Upper lobe of right lung (tissue), 1 donor: Measurements from ENCODE around the gene TGFBR1. TPM values are rescaled to one million over a fixed set of nuclear protein-coding genes. Genes with fewer than 3 reads are reported as not detected.

Source experiments
- ATAC-seq: fragments of 200-7000 bp; cut with Tn5 transposase; one replicate; pipeline ENCODE4 v1.9.1; 2020; ENCODE audit warnings: mild to moderate bottlenecking, moderate library complexity
- DNase-seq: peaks from one replicate; pipeline ENCODE4 v3.0.0-alpha.2; 2020
- H3K27ac ChIP-seq: fragments of 200-600 bp; one replicate; pipeline ENCODE4 v1.8.0; 2022
- H3K27me3 ChIP-seq: fragments of 200-600 bp; one replicate; pipeline ENCODE4 v1.8.0; 2022; ENCODE audit warnings: mild to moderate bottlenecking
- H3K36me3 ChIP-seq: fragments of 200-600 bp; one replicate; pipeline ENCODE4 v1.8.0; 2022
- H3K4me1 ChIP-seq: fragments of 200-600 bp; one replicate; pipeline ENCODE4 v1.8.0; 2022
- H3K4me3 ChIP-seq: fragments of 200-600 bp; one replicate; pipeline ENCODE4 v1.8.0; 2022; ENCODE audit warnings: mild to moderate bottlenecking
- H3K9me3 ChIP-seq: fragments of 200-600 bp; one replicate; pipeline ENCODE4 v1.8.0; 2022
- CTCF ChIP-seq: fragments of 200-600 bp; IDR thresholded peaks from one replicate; pipeline ENCODE4 v1.8.0; 2022; ENCODE audit warnings: antibody characterized with exemption
- intact Hi-C: fragments of 100-400 bp; cut with DNase I; formaldehyde crosslinking; loops from one replicate; pipeline ENCODE4 v1.11.0; 2022
- total RNA-seq: library from RNA; stranded (reverse); fragmentation: NEBNext Ultra II Directional; extraction: Animal tissue kit (Norgen Biotek cat#: 25700); gene quantifications from one replicate; pipeline ENCODE4 v1.2.1, GENCODE V29; 2021
- donor health status: DM: no; HTN: yes; CAD: no; lungs with severe emphysema.

TGFBR1 gene
- total RNA-seq, 1 donor from 2014 or later, result 72.0 TPM

- H3K4me1 ChIP-seq, result no peaks in the 10 kb centered on the region
- H3K27ac ChIP-seq, result no peak overlapping the region
- H3K9me3 ChIP-seq, result no peaks in the 10 kb centered on the region
- no peaks in the 10 kb centered on the region for H3K36me3 ChIP-seq
- no peak for ATAC-seq
- no peak overlapping the region for H3K4me3 ChIP-seq
- no peak for DNase-seq
- no peaks in the 10 kb centered on the region for H3K27me3 ChIP-seq
- intact Hi-C loops, result no loop called here
- no peak for TF ChIP-seq CTCF
These were observed 93.1 kb downstream of the TGFBR1 start for GRCh38 chr9:99197987-99198386.

GRCh38 chr9:99199938-99200539, 95.1 kb downstream of the TGFBR1 start:
- H3K4me3 ChIP-seq, result no peak overlapping the region
- H3K9me3 ChIP-seq, result no peaks in the 10 kb centered on the region
- H3K27ac ChIP-seq, result no peak overlapping the region
- TF ChIP-seq CTCF, result no peak
- no peaks in the 10 kb centered on the region for H3K36me3 ChIP-seq
- H3K27me3 ChIP-seq, result no peaks in the 10 kb centered on the region
- ATAC-seq (no peak), DNase-seq (no peak)
- H3K4me1 ChIP-seq, result no peaks in the 10 kb centered on the region
- intact Hi-C loops, result no loop called here

- Histone ChIP-seq H3K27ac (no peak overlapping the region), H3K9me3 (no peaks in the 10 kb centered on the region), H3K4me1 (no peaks in the 10 kb centered on the region), H3K36me3 (no peaks in the 10 kb centered on the region), H3K27me3 (no peaks in the 10 kb centered on the region), H3K4me3 (no peak overlapping the region)
- intact Hi-C loops, result no loop called here
- no peak for DNase-seq
- no peak for ATAC-seq
- TF ChIP-seq CTCF, result no peak
These were observed 96.7 kb downstream of the TGFBR1 start for GRCh38 chr9:99201603-99202002.

Other genes with a start within 250 kb of the TGFBR1 start
- gene COL15A1, start 161.2 kb upstream of the TGFBR1 start, total RNA-seq, result 8.0 TPM
- 39.2 TPM for gene ALG2, start 116.8 kb downstream of the TGFBR1 start, total RNA-seq
- gene SEC61B, start 117.2 kb downstream of the TGFBR1 start, total RNA-seq, result 116 TPM